GM19372 (cell line): ENCODE measurements around the gene TUB.
A peak's percentile ranks its signal among the peaks of the same experiment; 100 is the strongest.

Experiments used
- ATAC-seq: cut with Tn5 transposase; IDR thresholded peaks from one replicate; pipeline ENCODE4 v1.9.1; 2021; ENCODE audit warnings: mild to moderate bottlenecking, low read depth, moderate library complexity; ENCODE audit not compliant: unreplicated experiment

TUB gene

DNA sequence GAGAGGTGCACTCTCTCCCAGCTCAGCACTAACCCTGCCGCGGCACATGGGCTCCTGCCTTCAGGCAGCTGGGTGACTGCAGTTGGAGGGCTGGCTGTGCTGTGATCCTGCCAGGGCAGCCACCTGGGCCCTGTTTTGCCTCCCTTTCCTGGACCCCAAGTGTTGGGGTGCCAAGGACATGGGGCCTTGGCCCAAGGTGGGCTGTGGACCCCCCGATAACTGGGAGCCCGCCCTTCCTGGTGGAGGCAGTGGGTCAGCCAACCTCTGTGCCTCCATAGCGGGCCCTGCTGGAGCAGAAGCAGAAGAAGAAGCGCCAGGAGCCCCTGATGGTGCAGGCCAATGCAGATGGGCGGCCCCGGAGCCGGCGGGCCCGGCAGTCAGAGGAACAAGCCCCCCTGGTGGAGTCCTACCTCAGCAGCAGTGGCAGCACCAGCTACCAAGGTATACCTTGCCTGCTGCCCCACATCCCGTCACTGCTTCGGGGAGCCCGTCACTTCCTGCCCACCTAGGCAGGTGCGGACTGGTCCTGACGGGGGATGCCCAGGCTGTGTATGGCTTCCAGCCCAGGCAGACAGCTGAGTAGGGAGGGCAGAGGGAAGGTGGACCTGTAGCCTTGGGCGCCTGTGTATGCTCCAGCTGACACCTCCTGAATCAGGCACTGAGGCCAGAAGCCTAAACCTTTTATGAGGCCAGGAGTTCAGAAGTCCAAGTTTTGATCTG lies 8.9 kb downstream of the TUB start:
- ATAC-seq = no peak

DNA sequence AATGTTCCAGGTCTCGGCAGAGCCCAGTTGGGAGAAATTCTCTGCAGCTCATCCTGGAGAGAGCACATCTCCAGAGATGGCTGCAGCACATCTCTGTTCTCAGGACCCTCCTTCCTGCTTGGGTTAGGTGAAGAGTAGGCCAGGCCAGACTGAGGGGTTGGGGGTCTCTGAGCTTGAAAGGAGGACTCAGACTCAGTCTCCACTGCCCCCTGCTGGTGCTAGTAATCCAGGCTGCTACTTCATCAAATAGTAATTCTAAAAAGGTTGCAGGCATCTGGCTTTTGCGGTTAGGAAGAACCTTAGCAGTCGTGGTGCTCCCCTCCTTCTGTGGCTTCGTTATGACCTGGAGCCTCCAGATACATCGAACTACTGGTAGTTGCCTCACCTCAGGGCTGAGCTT lies 9.7 kb downstream of the TUB start:
- ATAC-seq = no peak

DNA sequence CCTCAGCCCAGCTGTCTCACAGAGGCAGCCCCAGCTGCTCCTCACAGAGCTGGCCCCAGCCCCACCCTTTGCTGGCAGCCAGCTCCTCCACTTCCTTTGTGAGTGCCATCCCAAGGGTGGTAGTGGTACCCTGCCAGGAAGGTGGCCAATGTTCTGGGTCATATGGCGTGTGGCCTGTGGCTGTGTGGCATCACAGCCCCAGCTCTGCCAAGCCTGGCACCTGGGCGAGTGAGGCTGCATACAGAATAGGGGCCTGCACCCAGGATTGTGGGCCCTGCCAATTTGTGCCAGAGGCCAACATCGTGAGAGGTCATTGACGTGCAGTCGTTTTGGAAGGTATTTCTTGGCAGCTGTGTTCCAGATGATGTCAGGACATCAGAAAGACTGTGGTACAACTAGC lies 10.7 kb downstream of the TUB start:
- no peak for ATAC-seq

DNA sequence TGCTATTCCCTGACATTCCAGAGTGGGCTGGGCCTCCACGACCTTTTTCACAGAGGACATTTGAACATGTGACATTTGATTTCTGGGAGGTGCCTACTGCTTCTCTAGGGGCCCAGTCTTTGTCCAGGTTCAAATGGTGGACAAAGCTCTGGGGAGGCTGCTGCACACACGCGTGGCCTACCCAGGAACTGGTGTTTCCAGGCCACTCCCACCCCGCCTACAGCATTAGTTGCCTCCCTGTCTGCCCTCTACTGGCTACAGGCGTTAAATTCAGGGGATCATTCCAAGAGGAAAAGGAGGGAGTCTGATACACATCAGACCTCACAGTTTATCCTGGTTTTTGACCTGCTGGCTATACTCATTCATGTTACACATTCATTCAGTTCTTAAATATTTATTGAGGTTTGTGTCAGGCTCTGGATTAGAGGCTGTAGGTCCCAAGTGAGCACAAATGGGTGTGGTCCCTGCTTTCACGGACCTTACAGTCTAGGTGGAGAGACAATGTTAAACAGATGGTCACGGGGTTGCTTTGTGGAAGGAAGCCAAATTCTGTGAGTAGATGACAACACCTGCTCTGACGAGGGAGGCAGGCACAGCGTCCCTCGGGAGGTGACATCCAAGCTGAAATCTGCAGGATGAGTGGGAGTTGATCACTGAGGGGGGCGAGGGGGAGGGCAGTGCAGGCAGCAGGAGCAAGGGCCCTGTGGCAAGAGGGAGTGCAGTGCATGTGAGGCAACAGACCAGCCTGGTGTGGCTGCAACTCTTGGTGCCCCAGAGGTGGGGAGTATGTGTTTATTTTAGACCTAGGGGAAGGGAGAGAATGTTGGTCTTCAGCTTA lies 11.8 kb downstream of the TUB start:
- peak; percentile 75 for ATAC-seq

DNA sequence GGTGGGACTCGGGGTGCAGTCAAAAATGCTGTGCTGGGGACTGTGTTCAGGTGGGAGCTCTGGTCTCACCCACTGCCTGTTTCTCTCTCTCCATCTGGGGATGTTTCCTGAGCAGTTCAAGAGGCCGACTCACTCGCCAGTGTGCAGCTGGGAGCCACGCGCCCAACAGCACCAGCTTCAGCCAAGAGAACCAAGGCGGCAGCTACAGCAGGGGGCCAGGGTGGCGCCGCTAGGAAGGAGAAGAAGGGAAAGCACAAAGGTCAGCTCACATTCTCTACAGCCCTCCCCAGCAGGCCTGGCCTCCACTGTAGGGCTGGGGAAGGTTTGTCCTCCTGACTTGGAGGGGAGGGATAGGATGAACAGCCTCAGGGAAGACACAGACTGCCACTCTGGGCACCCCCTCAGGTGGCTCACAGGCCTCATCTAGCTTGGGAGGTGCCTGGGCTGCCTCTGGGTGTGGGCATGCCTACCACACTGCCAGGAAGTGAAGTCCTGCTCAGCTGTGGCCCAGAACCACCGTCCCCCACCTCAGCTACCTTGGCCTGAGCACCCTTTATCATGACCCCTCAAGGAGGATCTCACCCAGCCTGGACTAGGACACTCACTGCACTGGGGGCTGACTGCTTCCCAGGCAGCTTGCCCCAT lies 13.0 kb downstream of the TUB start:
- no peak for ATAC-seq

DNA sequence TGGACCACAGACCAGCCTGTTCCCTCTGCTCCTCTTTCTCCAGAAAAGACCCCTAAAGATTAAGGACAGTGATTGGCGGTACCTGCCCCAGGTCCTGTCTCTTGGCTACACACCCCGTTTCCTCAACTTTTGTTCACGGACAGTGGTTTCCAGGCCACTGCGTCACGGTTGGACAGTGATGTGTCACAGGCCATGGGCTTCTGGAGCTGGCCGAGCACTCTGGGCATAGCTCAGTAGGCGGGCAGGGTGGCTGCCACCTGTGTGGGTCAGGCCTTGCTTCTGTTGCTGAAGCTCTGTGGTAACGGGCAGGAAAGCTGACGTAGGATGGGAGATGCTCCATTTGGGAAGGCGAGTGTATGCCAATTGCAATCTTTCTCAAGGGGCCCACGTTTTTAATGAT lies 13.6 kb downstream of the TUB start:
- no peak for ATAC-seq

DNA sequence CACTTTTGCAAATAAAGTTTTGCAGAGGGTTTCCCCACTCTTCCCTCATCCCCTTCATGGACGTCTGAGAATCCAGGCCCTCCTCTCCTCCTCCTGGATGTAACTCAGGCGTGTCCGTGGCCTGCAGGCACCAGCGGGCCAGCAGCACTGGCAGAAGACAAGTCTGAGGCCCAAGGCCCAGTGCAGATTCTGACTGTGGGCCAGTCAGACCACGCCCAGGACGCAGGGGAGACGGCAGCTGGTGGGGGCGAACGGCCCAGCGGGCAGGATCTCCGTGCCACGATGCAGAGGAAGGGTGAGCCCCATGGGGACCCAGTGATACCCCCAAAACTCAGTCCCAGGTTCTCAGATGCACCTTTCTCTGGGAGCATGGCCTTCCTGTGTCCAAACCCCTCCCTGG lies 14.4 kb downstream of the TUB start:
- no peak for ATAC-seq

DNA sequence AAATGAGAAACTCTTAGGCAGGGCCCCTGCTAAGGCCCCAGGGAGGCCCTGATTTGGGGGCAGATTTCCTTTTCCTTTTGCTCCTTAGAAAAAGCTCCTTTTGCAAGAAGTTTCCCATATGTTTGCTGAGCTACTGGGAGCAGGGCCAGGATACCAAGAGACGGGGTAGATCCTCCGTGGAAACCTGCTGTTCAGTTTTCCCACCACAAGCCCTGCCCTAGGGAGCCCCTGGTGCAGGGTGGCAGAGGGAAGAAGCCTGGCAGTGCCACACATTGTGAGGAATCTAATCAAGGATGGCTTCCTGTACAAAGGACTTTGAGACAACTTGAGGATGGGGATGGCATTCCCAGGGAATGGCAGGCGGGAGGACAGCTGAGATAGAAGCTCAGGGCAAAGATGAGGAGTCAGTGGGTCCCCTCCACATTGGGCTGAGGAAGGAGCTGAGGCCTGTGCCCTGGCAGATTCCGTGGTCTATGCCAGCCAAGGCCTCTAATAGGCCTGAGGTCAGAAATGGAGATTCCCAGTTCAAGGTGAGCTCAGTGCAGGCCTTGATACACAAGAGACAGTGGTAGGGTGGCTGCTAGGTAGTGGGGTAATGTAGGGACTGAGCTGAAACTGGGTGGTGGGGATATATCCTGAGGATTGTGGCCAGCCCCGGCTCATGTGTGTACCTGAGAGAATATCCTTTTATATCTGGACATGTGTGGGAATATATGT lies 15.0 kb downstream of the TUB start:
- ATAC-seq = no peak

DNA sequence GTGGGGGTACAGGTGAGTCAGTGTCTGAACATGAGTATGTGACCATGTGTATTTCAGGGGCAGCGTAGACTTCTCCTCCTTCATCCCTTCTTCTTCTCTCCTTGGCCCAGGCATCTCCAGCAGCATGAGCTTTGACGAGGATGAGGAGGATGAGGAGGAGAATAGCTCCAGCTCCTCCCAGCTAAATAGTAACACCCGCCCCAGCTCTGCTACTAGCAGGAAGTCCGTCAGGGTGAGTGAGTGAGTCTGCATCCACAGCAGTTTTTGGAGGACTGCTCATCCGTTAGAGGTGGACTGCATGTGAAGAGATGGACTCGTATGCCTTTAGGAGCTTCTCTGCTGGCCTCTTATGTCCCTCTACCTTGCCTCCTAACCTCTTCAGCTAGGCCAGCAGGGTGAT lies 15.6 kb downstream of the TUB start:
- ATAC-seq = no peak

DNA sequence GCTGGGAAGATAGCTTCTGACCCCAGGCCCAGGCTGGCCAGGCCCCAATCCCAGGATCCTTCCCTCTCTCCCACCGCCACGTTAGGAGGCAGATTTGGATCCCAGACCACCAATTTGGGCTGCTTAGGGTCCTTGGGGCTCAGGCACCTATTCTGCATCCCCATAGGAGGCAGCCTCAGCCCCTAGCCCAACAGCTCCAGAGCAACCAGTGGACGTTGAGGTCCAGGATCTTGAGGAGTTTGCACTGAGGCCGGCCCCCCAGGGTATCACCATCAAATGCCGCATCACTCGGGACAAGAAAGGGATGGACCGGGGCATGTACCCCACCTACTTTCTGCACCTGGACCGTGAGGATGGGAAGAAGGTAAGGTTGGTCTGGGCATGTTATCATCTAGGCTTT lies 16.1 kb downstream of the TUB start:
- ATAC-seq = no peak

DNA sequence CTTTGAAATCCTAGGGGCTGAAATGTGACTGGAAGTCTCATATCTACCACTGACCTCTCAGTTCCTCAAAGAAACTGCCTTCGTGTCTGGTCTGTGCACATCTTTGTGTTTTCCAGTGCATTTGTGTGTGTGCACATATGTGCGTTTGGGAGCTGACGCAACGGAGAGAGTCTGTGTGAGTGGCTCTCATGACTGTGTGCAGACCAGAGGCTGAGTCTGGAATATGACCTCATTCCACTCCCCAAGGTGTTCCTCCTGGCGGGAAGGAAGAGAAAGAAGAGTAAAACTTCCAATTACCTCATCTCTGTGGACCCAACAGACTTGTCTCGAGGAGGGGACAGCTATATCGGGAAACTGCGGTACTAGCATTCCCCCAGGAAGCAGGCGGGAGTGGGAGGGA lies 16.5 kb downstream of the TUB start:
- no peak for ATAC-seq

DNA sequence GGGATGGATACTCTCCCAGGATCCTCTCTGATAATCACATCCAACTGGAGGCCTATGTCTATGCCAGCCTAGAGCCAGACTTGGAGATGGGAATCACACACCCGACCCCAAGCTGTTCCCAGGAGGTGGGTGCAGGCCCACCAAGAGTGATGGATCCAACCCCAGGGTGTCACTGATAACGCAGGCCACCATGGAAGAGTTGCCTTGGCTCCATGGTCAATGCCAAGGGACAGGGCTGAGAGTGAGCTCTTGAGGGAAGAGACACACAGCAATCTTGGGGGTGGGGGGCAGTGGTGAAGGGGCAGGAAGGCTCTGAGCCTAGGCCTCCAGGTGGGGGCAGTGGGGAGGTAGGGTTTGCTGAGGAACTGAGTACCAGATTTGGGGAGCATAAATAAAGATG lies 16.9 kb downstream of the TUB start:
- no peak for ATAC-seq

DNA sequence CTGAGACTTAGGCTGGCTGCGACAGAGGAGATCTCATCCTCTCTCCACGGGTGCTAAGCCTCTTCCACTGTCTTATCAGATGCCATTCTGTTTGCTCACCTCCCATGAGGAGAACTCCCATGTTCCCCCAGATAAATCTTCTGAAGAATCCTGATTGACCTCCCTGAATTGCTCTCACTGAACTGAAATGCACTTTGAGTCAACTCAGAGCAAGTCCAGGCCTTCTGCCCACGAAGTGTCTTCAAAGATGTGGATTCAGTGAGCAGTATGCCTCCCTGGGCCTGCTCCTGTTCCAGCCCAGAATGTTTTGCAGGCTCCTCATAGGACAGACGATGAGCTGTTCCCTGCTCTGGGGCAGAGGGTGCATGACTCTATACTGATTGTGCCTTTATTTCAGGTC lies 17.4 kb downstream of the TUB start:
- no peak for ATAC-seq

DNA sequence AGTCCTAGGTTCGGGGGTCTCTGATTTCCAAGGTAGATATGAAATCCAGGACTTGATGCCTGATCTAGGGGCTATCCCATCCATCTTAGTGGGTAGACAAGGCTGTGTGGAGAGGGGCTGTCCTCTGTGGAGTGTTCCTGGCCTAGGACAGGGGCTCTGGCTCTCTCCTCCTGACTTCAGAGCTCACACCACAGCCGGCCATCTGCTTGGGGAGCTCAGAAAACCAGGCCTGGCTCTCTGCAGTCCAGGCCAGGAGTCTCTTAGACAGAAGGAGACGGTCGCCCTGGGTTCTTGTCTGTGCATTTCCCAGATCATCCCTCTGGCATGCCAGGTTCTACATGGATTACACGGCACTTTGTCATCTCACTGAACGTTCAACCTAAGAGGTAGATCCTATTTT lies 17.9 kb downstream of the TUB start:
- ATAC-seq = no peak

DNA sequence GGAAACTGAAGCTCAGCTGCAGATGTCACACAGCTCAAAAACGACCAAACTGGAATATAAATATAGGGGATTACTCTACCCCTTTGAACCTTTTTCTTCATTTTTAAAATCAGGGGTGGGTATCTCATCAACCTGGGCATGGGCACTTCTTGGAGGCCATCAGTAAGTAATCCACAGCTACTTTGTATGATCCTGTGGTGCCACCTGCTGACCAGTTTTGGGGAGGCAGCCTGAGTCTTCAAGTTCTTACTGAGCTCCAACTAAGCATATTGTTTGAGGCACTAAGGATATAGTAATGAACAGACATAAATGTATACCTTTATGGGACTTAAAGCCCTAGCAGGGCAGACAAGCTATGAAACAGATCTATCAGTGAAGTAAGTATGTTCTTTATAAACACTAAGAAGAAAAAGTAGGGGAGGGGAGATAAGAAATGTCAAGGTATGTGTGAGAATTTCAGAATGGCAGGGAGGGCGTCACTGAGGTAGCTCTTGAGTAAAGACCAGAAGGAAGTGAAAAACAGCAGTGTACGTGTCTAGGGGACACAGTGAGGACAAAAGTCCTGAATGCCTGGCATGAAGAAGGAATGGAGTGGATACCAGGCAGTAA lies 18.4 kb downstream of the TUB start:
- no peak for ATAC-seq

DNA sequence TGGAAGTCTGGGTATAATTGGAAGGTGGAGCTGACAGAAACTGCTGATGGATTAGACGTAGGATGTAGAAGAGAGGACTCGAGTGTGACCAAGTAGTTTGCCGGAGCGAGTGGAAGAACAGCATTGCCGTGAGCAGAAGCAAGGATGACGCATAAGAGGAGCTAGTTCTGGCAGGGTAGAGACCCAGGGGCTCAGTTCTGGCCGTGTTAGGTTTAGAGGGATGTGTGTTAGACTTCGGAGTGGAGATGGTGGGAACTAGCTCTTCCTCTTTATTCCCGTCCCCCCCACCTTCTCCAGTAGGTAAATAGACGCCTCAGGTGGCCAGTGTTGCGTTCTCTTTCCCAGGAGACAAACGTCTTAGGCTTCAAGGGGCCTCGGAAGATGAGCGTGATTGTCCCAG lies 19.1 kb downstream of the TUB start:
- no peak for ATAC-seq

DNA sequence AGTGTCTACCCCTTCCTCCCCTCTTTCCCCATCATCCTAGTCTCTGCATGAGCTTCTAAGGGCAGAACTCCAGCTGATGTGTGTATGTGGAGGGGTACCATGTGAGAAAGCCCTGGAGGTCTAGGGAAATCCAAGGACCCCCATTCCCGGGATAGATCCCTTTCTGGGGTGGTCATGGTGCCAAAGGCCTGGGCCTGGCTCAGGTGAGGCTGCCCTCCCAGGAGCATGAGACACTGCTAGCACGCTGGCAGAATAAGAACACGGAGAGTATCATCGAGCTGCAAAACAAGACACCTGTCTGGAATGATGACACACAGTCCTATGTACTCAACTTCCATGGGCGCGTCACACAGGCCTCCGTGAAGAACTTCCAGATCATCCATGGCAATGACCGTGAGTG lies 19.6 kb downstream of the TUB start:
- ATAC-seq = no peak

DNA sequence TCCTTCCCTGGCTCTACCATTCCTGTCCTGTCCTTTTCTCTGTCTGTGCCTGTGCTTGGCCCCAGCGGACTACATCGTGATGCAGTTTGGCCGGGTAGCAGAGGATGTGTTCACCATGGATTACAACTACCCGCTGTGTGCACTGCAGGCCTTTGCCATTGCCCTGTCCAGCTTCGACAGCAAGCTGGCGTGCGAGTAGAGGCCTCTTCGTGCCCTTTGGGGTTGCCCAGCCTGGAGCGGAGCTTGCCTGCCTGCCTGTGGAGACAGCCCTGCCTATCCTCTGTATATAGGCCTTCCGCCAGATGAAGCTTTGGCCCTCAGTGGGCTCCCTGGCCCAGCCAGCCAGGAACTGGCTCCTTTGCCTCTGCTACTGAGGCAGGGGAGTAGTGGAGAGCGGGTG lies 20.4 kb downstream of the TUB start:
- ATAC-seq = no peak

DNA sequence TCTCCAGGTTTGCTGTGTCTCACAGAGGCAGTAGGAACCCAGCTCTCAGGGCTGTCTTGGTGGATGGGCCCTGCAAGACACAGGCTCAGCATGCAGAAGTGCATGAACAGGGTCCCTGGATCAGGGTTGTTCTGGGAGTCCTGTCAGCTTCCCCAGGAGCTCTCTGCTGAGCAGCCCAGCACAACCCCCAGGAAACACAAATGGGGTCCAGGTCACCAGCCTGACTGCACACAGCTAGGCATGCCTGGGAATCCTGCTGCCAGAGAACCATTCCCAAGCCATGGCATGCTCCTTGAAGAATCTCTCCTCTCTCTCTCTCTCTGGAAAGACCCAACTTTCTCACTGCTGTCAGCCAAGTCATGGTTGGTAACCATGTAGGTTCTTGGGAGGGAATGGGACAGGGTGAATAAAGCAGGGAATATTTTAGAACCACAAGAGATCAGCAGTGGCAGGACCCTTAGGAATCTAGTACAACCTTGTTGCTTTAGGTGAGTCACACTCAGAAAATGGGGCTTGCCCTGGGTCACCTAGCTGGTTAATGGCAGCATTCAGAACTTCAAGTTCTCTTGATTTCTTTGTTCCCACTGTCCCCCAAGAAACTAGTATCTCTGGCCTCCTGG lies 21.4 kb downstream of the TUB start:
- no peak for ATAC-seq

DNA sequence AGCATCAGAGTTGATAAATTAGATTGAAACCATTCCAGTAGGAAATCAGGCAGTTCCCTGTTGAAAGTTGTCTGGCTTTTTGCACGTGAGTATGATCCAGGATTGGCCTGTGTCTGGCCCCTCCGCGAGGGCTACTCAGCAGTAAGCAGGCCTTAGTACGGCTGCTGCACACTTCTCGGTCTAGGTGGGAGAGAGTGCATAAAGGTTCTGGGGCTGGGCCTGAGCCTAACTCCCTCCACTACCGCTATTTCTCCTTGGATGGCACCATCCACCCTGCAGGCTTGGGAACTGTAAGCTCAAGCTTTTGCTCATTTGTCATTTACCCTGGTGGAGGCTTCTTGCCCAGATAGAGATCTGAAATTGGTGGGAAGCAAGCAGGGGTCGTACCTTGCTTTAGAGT lies 22.0 kb downstream of the TUB start:
- no peak for ATAC-seq
